Epithelial cell of alveolus of lung (primary cell): ENCODE results near the gene GRAMD2B. TPM values are rescaled to one million over a fixed set of nuclear protein-coding genes. Genes with fewer than 3 reads are reported as not detected.

Source experiments
- total RNA-seq: library from RNA; depleted of rRNA; stranded (reverse); fragments of >200 nt; gene quantifications from 2 replicates; pipeline ENCODE4 v1.2.1, GENCODE V29; 2015

The GRAMD2B gene, protein sequence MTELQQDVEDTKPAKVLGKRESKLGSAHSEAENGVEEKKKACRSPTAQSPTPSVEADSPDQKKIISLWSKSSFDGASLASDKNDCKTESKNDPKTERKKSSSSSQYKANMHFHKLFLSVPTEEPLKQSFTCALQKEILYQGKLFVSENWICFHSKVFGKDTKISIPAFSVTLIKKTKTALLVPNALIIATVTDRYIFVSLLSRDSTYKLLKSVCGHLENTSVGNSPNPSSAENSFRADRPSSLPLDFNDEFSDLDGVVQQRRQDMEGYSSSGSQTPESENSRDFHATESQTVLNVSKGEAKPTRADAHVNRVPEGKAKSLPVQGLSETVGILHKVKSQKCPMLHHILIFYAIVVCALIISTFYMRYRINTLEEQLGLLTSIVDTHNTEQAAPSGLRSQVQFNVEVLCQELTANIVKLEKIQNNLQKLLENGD
- 3.9 and 12.7 TPM in 2 replicates for total RNA-seq

DNA sequence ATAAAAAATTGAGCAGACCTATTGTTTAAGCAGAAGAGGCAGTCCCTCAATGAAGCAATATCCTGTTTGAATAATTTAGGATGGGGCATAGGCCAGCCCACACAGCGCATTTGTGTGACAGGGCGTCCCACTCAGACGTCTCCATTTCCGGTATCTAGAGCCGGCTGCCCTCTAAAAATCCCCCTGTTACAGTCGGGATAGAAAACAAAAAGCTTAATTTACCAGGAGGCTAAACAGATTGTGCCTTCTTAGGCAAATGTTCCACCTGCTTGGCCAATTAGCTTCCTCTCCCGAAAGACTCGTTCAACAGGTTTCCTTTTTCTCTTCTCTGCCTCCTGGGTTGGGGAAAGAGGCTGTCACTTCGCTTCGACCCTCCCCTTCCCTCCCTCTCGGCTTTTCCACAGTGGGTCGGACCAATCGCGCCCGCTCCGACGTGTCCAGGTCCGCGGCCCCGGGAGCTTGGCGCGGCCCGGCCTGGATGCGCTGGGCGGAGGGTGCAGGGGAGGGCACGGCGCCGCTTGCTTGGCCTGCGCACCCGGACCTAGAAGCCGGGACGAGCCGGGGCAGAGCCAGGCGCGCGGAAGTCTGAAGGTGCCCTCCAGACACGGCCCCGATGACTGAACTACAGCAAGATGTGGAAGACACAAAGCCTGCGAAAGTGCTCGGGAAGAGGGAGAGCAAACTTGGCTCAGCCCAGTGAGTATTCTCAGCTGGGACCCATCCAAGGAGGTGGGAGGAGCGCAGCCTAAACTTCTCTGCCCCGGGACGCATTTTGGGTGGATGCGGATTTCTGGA, at the start of gene GRAMD2B:
TSS of gene GRAMD2B (plus strand) at position 416 of the 795 bp plus-strand sequence. CDS start at position 614, 198 bp downstream.

Other genes starting within 250 kb of the GRAMD2B start
- 24.4 and 31.3 TPM in 2 replicates for gene ALDH7A1, start 171.8 kb downstream of the GRAMD2B start, total RNA-seq
- gene PHAX, start 177.5 kb downstream of the GRAMD2B start, total RNA-seq: 22.4 and 42.8 TPM in 2 replicates